NCI-H1092 (cell line): ENCODE results near the gene GEMIN2.
"Not testable (repeated sequence)": the region's sequence is repeated elsewhere in the genome, so short reads cannot be mapped to it uniquely, and the experiment has no call there.

Source experiments
- DNase-seq: peaks from one replicate; lab custom pipeline; 2025; lab: John Stamatoyannopoulos, UW

Gene GEMIN2

GRCh38 chr14:39179042-39179441 is 64.9 kb downstream of the GEMIN2 start:
- DNase-seq: no peak

GRCh38 chr14:39180553-39180952 is 66.4 kb downstream of the GEMIN2 start:
- no peak for DNase-seq

GRCh38 chr14:39181026-39181692 is 67.0 kb downstream of the GEMIN2 start:
- no peak for DNase-seq

DNA sequence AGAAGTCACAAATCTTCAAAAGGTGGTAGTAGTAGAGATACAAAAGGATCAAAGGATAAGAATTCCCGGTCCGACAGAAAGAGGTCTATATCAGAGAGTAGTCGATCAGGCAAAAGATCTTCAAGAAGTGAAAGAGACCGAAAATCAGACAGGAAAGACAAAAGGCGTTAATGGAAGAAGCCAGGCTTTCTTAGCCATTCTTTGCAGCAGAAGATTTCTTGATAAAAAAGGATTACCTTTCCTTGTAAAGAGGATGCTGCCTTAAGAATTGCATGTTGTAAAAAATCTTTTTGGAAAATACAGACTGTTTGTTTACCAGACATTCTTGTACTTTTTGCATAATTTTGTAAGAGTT is 67.5 kb downstream of the GEMIN2 start:
- DNase-seq: no peak

- DNase-seq: no peak
These were observed 68.9 kb downstream of the GEMIN2 start for GRCh38 chr14:39182770-39183684.

DNA sequence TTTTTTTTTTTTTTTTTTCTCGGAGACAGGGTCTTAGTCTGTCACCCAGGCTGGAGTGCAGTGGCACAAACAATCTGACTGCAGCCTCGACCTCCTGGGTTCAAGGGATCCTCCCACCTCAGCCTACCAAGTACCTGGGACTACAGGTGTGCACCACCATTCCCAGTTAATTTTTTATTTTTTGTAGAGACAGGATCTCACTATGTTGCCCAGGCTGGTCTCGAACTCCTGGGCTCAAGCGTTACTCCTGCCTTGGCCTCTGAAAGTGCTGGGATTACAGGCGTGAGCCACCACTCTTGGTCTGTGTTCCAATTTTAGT is 69.5 kb downstream of the GEMIN2 start:
- not testable (repeated sequence) for DNase-seq

DNA sequence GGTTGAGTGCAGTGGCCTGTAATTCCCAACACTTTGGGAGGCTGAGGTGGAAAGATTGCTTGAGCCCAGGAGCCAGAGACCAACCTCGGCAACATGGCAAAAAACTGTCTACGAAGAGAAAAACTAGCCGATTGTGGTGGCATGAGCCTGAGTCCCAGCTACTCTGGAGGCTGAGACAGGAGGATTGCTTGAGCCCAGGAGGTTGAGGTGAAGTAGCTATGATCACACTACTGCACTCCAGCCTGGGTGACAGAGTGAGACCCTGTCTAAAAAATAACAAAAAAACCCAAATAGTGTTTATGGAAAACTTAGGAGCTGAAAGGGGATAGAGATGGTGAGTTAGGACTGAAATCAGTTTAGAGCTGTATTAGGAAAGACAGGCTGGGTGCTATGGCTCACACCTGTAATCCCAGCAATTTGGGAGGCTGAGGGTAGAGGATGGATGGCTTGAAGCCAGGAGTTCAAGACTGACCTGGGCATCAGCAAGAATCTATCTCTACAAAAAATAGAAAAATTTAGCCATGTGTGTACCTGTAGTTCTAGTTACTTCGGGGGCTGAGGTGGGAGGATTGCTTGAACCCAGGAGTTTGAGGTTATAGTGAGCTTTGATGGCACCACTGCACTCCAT is 70.6 kb downstream of the GEMIN2 start:
- no peak for DNase-seq

DNA sequence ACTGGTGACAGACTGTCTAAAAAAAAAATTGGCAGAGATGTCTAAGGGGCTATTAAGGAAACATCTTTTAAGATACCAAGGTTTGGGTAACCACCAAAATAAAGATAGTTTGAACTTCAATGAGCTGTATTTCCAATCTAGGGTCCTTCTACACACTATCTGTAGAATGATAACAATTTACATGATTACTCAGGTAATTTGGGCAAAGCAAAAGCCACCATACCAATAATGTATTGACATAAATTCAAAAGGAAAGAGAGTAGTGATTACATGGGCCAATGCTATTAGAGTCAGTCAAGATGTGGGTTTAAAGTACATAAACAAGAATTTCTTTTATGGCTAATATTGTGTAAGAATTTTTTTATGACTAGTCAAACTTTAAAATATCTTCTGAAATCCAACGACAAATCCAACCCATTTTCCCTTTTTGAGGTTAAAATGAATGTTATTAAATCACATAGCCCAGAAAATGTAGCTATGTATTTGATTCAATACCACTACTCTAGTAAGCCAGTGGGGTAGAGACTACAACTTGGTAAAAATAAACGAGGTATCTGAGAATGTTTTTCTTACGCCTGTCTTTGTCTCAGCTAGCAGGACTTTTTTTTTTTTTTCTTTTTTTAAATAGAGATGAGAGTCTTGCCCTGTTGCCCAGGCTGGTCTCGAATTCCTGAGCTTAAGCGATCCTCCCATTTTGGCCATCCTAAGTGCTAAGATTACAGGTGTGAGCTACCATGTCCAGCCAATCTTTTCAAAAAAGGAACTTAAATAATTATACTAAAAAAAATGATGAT is 71.3 kb downstream of the GEMIN2 start:
- DNase-seq: no peak
